GM23248 (cell line): ENCODE data around the gene SLC6A11.

ENCODE experiments used
- EZH2 ChIP-seq: fragments of 200-600 bp; sonication (generic); IDR thresholded peaks from 2 replicates; pipeline ENCODE4 v1.6.1; 2018; ENCODE audit warnings: antibody characterized with exemption, mild to moderate bottlenecking; ENCODE audit not compliant: insufficient read depth, poor library complexity, severe bottlenecking
- EZH2phosphoT487 ChIP-seq: fragments of 200-600 bp; sonication (generic); IDR thresholded peaks from 2 replicates; pipeline ENCODE4 v1.6.1; 2018; ENCODE audit warnings: antibody characterized with exemption, moderate library complexity, mild to moderate bottlenecking, low read depth; ENCODE audit not compliant: insufficient read depth

- TF ChIP-seq EZH2phosphoT487 (no peak), EZH2 (no peak)
These were observed 116.6 kb downstream of the SLC6A11 start for GRCh38 chr3:10932596-10932995.
